ENCODE measurements around the gene PDGFA. TPM values are rescaled to one million over a fixed set of nuclear protein-coding genes. Genes with fewer than 3 reads are reported as not detected.
A peak's percentile ranks its signal among the peaks of the same experiment; 100 is the strongest.

Gene PDGFA
- total and polyA plus RNA-seq, 7 donors, result 9.1 to 30.4 (median 15.9) TPM

DNA sequence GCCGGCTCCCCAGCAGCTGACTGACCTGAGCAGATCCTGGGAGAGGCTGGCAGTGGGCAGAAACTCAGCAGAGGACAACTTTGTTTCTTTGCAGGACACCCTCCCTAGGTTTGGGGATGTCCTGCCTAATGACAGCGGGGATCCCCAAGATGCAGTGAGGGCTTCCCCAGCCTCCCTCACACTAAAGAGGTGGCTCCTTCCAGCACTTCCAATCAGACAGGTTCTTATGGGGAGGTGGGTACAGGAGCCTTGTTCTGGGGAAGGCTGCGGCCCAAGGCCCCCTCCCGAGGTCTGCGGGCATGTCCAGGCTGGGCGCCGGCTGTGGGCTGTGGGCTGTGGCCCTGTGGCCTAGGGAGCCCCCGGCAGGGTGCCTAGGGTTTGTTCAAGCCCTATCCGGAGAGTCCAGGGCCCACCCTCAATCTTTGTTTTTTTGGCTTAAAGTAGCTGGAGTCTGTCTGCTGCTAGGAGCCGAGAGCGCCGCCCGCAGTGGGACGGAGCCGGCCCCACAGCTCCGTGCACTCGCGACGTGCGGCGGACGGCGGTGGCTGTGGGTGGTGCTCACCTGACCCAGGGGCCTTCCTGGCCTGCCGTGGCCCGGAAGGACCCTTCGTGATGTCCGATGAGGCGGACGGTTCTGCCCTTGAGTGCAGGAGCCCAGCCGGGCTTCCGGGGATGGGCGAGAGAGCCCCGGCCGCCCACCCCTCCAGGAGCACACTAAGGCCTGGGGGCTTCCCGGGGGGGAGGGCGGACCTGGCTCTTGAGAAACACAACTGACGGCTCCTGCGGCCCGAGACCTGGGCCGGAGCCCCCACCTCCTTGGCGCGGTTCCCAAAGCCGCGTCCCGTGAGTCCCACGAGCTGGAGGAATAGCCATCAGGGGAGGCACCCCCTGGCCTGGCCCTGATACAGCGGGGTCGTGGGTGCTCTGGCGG, 57.2 kb downstream of the PDGFA start:
- H3K27me3 ChIP-seq (ENCODE audit: insufficient read depth in 3 of 3, low read length in 2 of 3), result peaks cover 0 to 9% (median 2%) of the 10 kb centered on the region in 3 donors
- intact Hi-C loops (cut with DNase I), result no loop called here
- DNase-seq, result peak in 1 of 2 donors; percentile 38
- 88 to 91% (median 88%) methylated on average over 33 to 49 of the region's 49 CpGs for WGBS, 3 donors
- no peak overlapping the region for H3K4me3 ChIP-seq
- H3K9me3 ChIP-seq, result no peaks in the 10 kb centered on the region
- H3K4me1 ChIP-seq, result peaks cover 14% of the 10 kb centered on the region
- H3K36me3 ChIP-seq (ENCODE audit: insufficient read depth in 1 of 2, low read depth in 1 of 2), result no peaks in the 10 kb centered on the region
- no peak overlapping the region for H3K27ac ChIP-seq
- TF ChIP-seq CTCF (IDR thresholded peaks at IDR 0.05), result no peak
- no peak for ATAC-seq

GRCh38 chr7:461453-462172, 58.0 kb downstream of the PDGFA start:
- Histone ChIP-seq H3K27ac (no peak overlapping the region), H3K9me3 (no peaks in the 10 kb centered on the region), H3K27me3 (ENCODE audit: insufficient read depth in 3 of 3, low read length in 2 of 3) (peaks cover 0 to 9% (median 2%) of the 10 kb centered on the region in 3 donors), H3K4me3 (no peak overlapping the region), H3K4me1 (peaks cover 14% of the 10 kb centered on the region), H3K36me3 (ENCODE audit: insufficient read depth in 1 of 2, low read depth in 1 of 2) (no peaks in the 10 kb centered on the region)
- peak in 1 of 2 donors; percentile 45 for DNase-seq
- ATAC-seq, result no peak
- no peak for TF ChIP-seq CTCF (IDR thresholded peaks at IDR 0.05)
- intact Hi-C loops (cut with DNase I), result no loop called here
- 66 to 72% (median 69%) methylated on average over 25 to 29 of the region's 29 CpGs for WGBS, 3 donors

DNA sequence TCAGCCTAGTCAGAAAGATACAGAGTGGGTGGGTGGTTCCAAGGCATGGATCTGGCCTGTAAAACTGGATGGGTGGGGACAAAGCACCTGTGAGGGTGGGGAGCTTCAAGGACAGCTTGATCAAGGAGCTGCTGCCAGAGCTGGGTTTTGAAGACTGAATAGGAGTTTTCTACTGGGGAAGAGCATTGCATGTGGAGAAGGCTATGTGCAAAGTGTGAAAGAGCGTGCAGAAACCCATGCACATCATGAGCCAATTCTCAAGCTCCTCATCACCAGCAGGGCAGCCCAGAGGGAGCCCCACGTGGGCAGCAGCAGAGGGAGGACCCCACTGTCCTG, 58.6 kb downstream of the PDGFA start:
- intact Hi-C loops (cut with DNase I), result no loop called here
- Histone ChIP-seq H3K27me3 (ENCODE audit: insufficient read depth in 3 of 3, low read length in 2 of 3) (peaks cover 0 to 9% (median 2%) of the 10 kb centered on the region in 3 donors), H3K4me1 (peaks cover 14% of the 10 kb centered on the region), H3K9me3 (no peaks in the 10 kb centered on the region), H3K4me3 (no peak overlapping the region), H3K36me3 (ENCODE audit: insufficient read depth in 1 of 2, low read depth in 1 of 2) (no peaks in the 10 kb centered on the region), H3K27ac (no peak overlapping the region)
- no peak for TF ChIP-seq CTCF (IDR thresholded peaks at IDR 0.05)
- no peak for ATAC-seq
- 69 to 86% (median 69%) methylated on average over 2 of the region's 2 CpGs for WGBS, 3 donors
- no peak for DNase-seq

- DNase-seq (peak in 1 of 2 donors; percentile 54), ATAC-seq (peak in 3 of 4 donors; percentile 43 to 46 (median 45))
- Histone ChIP-seq H3K4me3 (no peak overlapping the region), H3K27me3 (ENCODE audit: insufficient read depth in 3 of 3, low read length in 2 of 3) (peaks cover 0 to 9% (median 2%) of the 10 kb centered on the region in 3 donors), H3K27ac (no peak overlapping the region), H3K4me1 (peaks cover 16% of the 10 kb centered on the region), H3K36me3 (ENCODE audit: insufficient read depth in 1 of 2, low read depth in 1 of 2) (no peaks in the 10 kb centered on the region), H3K9me3 (no peaks in the 10 kb centered on the region)
- no peak for TF ChIP-seq CTCF (IDR thresholded peaks at IDR 0.05)
- intact Hi-C loops (cut with DNase I), result no loop called here
- WGBS, 3 donors, result 17 to 28% (median 24%) methylated on average over 24 to 26 of the region's 26 CpGs
Observed at GRCh38 chr7:460374-461116, 59.1 kb downstream of the PDGFA start.
